ENCODE results near the gene PLEKHM2.

The PLEKHM2 gene

GRCh38 chr1:15764890-15765289 is 80.8 kb downstream of the PLEKHM2 start:
- DNase-seq, result no peak

- DNase-seq, result no peak
Measured at GRCh38 chr1:15765495-15766194, 81.5 kb downstream of the PLEKHM2 start.

DNA sequence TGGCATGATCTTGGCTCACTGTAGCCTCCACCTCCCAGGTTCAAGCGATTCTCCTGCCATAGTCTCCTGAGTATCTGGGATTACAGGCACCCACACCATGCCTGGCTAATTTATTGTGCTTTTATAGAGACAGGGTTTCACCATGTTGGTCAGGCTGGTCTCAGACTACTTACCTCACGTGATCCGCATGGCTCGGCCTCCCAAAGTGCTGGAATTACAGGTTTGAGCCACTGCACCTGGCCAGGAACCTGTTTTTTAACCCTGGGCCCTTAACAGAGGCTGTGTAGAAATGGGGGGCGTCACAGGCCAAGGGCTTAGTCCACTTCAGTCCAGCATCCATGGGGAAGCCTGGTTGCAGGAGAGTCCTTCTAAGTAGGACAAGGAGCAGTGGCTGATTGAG is 83.8 kb downstream of the PLEKHM2 start:
- DNase-seq, result no peak

- DNase-seq, result no peak
Measured at GRCh38 chr1:15768388-15768787, 84.3 kb downstream of the PLEKHM2 start.

DNA sequence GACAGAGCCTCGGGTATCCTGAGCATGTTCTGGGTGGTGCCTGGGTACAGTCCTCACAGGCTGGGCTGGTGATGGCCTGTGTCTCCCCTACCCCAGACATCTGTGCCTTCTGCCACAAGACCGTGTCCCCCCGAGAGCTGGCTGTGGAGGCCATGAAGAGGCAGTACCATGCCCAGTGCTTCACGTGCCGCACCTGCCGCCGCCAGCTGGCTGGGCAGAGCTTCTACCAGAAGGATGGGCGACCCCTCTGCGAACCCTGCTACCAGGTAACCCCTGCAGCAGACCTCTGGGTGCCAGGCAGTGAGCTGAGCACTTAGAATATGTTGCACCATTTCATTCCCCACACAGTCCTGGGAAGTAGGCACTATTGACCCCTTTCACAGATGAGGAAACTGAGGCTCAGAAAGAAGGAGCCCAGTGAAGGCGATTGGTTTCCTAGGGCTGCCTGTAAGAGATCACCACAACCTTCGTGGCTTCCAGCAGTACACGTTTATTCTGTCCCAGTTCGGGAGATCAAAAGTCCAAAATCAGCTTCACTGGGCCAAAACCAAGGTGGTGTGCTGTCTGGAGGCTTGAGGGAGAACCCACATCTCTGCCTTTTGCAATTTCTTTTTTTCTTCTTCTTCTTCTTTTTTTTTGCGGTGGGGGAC is 86.3 kb downstream of the PLEKHM2 start:
- DNase-seq, result no peak

- DNase-seq, result no peak
Measured at GRCh38 chr1:15771836-15772515, 87.9 kb downstream of the PLEKHM2 start.

DNA sequence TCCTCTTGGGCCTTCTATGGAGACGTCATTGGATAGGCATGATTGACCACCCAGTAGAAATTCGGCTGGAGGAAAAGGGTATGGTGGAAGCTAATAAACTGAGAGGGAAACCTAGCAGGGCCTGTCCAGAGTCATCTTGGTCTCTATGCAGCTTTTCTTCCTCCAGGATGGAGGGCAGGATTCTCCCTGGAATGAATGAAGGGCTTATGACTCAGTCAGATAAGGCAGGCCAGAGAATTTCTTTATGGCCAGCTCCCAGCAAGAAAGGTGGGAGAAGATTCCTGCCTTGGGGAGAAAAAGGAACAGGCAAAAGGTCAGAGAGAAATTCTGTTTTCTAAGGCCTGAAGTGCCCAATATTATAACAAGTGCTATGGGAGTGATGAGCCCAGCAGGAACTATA is 91.6 kb downstream of the PLEKHM2 start:
- DNase-seq, result no peak

DNA sequence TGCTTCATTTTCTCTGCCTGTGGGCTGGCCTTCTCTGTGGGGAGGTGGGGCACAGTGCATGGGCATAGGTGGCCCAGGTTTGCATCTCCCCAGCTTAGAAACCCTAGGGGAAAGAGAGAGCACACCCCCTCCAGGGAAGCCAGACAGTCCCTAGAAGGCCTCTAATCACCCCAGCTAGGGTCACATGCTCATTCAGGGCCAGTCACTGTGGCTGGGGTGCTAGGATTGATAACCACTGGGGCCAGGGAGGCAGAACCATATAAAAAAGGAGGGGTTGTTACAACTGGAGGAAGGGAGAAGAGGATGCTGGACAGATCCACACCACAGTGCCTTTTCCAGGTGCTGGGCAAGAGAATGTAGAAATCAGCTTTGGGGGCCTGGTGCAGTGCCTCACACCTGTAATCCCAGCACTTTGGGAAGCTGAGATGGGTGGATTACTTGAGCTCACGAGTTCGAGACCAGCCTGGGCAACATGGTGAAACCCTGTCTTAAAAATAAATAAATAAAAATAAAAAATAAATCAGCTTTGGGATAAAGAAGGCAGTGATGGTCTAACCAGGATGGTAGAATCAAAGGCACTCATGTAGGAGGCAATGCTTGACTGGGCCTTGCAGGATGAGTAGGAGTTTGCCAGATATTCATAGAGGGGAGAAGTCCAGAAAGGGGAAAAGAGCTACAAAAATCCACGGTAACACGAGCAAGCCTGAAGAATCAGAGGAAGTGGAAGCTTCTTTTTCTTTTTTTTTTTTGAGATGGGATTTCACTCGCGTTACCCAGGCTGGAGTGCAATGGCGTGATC is 94.0 kb downstream of the PLEKHM2 start:
- DNase-seq, result no peak
